Stimulated activated CD8-positive, alpha-beta memory T cell treated with anti-CD3 and anti-CD28 coated beads, Interleukin-12 subunit alpha, Interleukin-12 subunit beta, amount 100 ng/mL, for 4 hours (primary cell): ENCODE measurements around the gene CDC25A.
"Not testable (repeated sequence)": the region's sequence is repeated elsewhere in the genome, so short reads cannot be mapped to it uniquely, and the experiment has no call there.

ENCODE experiments used
- DNase-seq: peaks from one replicate; pipeline ENCODE4 v3.0.0-alpha.2; 2020; ENCODE audit warnings: low read depth

CDC25A gene

DNA sequence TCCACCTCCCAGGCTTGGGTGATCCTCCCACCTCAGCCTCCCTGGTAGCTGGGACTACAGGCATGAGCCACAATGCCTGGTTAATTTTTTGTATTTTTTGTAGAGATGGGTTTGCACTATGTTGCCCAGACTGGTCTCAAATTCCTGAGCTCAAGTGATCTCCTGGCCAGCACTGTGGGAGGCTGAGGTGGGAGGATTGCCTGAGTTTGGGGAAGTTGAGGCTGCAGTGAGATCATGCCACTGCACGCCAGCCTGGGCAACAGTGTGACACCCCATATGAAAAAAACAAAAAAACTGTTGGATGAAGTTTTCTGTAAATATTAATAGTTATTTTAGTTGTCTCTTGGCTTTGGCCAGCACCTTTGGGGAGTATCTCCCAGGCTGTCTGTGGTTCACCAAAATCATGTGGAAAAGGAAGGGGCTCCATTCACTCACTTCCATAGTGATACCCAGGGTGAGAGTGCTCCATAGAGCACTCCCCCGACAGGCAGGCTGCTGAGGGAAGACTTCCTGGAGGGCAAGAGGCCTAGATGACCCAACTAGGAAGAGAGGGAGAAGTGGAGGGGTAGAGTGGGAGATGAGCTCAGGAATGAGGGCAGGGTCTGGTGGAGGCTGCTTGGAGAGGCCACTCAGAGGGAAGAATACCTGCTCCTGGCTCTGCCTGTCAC is 47.1 kb downstream of the CDC25A start:
- DNase-seq: no peak

GRCh38 chr3:48140336-48140757 is 47.9 kb downstream of the CDC25A start:
- no peak for DNase-seq

GRCh38 chr3:48137425-48137999 is 50.7 kb downstream of the CDC25A start:
- DNase-seq: no peak

DNA sequence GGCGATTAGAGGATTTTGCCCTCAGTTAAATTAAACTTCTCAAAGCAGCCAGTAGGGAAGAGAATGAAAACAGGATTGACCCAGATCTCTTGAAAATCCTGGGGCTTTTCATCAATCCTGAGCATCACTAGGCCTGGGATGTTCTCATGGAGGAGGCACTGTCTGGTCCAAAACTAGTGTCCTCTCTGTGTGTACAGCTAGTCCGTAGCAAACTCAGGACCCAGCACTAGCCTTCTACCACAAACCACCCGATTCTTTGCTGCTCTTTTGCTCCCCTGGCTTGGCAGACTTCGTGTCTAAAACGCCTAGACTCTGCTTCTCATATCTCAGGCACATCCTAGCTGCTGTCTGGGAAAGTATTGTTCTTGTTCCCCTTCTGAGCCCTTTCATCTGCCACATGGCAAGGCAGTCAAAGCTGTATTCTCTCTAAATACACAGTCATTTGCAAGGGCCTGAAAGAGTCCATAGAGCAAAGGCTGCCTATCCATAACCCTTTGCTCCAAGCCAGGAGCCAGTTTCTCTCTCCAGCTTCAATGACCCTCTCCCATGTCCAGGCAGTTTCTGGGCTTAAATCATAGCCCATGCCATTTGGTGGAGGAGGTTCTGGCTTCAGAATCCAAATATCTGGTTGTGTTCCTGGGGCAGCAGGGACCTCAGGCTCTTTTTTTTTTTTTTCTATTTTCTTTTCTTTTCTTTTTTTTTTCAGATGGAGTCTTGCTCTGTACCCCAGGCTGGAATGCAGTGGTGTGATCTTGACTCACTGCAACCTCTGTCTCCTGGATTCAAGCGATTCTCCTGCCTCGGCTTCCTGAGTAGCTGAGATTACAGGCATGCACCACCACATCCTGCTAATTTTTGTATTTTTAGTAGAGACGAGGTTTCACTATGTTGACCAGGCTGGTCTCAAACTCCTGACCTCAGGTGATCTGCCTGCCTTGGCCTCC is 52.4 kb downstream of the CDC25A start:
- DNase-seq: no peak

DNA sequence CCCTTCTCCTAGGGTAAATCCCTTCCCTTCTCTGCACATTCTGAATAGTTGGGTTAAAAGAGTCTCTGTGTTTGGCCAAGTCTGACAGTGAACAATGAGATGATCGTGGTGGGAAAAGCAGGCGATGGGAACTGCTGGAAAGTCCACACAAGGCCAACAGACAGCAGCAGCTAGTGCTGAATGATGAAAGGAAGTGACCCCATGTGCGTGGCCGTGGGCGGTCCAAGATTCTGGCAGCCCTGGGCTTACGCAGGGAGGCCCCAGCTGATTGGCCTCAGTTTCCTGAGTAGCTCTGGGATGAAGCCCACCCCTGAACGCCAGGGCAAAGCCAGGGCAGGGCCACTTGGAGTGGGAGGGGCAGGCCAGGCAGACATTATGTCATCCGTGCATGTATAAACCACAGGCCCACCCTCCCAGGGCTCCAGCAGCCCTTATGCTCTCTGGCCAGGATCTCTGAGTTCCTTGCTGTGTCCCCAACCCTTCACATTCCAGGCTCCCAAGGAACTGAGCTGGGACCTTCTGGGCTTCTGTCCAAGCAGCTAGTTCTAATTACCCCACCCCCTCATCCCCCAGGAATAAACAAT is 57.8 kb downstream of the CDC25A start:
- no peak for DNase-seq

- no peak for DNase-seq
Measured at GRCh38 chr3:48129921-48130320, 58.3 kb downstream of the CDC25A start.

DNA sequence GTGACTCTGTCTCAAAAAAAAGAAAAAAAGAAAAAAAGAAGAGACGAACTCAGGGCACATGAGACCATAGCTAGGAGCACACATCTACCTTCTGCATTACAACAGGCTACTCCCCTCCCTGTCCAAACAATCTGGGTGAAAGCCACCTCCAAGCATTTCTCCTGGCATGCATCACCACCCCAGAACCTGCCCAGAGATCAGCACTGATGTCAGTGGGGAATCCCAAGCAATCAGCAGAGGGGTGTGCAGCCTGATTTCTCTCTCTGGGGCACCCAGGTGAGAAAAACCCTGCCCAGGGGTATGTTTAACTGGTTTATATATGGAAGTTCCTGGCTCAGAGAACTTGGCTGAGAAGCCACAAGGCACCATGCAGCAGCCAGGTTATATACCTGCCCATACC is 59.4 kb downstream of the CDC25A start:
- no peak for DNase-seq

- no peak for DNase-seq
Measured at GRCh38 chr3:48125886-48126622, 62.2 kb downstream of the CDC25A start.

DNA sequence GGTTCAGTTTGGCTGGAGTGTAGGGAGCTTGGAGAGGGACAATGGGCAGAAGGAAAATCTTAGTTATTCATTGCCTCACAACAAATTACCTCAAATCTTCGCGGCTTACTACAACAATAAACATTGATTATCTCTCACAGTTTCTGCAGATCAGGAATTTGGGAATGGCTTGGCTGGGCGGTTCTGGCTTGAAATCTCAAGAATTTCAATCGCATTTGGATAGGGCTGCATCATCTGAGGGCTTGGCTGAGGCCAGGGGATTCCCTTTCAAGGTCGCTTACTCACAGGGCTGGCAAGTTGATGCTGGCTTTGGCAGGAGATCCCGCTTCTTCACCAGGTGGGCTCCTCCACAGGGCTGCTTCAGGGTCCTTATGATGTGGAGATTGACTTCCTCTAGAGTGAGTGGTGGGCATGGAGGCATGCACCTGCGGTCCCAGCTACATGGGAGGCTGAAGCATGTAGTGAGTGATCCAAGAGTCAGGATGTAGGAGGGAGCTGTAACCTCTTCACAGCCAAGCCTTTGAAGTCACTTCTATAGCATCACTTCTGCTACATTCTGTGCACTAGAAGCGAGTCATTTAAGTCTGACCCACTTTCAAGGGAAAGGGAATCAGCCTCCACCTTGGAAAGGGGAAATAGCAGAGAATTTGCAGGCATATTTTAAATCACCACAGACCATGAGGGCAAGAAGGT is 63.1 kb downstream of the CDC25A start:
- no peak for DNase-seq

GRCh38 chr3:48123346-48123745 is 64.9 kb downstream of the CDC25A start:
- DNase-seq: no peak

DNA sequence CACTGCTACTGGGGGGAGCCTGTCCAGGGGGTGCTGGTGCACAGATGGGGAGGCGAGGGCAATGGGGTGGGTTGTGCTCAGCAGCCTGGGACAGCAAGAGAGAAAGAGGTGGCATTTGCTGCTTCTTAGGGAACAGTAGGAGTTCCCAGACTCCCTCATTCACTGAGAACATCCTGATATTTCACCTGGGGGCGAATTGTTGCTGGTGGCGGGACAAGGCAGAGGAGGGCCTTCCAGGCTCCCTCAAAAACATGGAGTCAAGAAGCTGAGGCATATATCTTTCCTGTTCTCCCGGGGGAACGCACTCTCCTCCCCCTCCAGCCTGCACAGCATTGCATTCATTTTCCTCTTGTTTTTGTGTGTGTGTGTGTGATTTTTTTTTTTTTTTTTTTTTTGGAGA is 65.7 kb downstream of the CDC25A start:
- DNase-seq: no peak

GRCh38 chr3:48120223-48120622 is 68.0 kb downstream of the CDC25A start:
- no peak for DNase-seq

GRCh38 chr3:48119505-48120193 is 68.6 kb downstream of the CDC25A start:
- no peak for DNase-seq

- no peak for DNase-seq
Measured at GRCh38 chr3:48118928-48119327, 69.3 kb downstream of the CDC25A start.

GRCh38 chr3:48118322-48118721 is 69.9 kb downstream of the CDC25A start:
- no peak for DNase-seq

DNA sequence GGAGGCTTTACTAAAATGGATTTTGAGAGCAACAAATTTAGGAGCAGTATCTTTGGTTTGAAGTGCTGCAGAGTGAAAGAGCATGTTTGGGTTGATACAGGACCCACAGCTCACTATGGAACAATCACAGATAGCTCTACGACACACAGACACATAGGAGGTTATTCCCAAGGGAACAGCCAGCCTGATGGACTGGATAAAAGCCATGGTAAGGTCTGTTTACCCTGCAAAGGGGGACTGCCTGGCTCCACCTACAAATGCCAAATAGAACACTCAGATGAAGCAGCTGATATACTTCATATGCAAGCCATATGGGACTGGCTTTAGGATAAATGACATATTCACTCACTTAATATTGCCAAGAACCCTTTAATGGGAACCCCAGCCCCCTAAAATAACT is 75.4 kb downstream of the CDC25A start:
- DNase-seq: no peak

GRCh38 chr3:48112108-48112791 is 76.0 kb downstream of the CDC25A start:
- not testable (repeated sequence) for DNase-seq

DNA sequence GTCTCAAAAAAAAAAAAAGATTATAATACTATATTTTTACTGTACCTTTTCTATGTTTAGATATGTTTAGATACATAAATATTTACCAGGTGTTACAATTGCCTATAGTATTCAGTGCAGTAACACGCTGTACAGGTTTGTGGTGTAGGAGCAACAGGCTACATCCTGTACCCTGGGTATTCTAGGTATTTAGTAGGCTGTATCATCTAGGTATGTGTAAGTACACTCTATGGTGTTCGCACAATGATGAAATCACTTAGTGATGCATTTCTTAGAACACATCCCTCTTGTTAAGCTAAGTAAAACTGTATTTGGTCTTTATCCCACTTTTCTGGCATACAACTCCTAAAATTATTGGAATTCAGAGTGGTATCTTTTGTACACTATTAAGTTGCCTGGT is 77.8 kb downstream of the CDC25A start:
- DNase-seq: no peak

DNA sequence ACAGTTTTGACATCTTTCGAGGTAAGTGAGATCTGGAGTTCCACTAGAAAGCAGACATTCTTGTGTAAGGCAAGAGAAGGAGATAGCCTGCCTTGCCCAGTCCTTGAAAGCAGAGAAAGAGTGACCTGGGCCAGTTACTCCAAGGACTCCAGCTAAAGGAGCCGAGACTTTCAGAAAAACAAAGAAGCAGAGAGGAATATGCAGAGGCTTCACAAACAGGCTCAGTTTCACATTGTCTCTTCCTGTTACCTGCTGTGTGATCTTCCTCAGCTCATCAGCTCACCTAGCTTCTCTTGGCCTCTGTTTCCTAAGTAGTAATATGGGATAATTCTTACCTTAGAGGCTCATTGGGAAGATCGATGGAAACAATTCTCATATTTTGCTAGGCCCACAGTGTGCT is 81.0 kb downstream of the CDC25A start:
- DNase-seq: no peak
